Stimulated activated CD8-positive, alpha-beta memory T cell treated with anti-CD3 and anti-CD28 coated beads, Interleukin-4, amount 100 ng/mL, for 24 hours (primary cell): ENCODE data around the gene BUB1B.
"Not testable (repeated sequence)": the region's sequence is repeated elsewhere in the genome, so short reads cannot be mapped to it uniquely, and the experiment has no call there.

Experiments used
- DNase-seq: peaks from one replicate; pipeline ENCODE4 v3.0.0-alpha.2; 2020; ENCODE audit warnings: low read depth

The BUB1B gene, protein sequence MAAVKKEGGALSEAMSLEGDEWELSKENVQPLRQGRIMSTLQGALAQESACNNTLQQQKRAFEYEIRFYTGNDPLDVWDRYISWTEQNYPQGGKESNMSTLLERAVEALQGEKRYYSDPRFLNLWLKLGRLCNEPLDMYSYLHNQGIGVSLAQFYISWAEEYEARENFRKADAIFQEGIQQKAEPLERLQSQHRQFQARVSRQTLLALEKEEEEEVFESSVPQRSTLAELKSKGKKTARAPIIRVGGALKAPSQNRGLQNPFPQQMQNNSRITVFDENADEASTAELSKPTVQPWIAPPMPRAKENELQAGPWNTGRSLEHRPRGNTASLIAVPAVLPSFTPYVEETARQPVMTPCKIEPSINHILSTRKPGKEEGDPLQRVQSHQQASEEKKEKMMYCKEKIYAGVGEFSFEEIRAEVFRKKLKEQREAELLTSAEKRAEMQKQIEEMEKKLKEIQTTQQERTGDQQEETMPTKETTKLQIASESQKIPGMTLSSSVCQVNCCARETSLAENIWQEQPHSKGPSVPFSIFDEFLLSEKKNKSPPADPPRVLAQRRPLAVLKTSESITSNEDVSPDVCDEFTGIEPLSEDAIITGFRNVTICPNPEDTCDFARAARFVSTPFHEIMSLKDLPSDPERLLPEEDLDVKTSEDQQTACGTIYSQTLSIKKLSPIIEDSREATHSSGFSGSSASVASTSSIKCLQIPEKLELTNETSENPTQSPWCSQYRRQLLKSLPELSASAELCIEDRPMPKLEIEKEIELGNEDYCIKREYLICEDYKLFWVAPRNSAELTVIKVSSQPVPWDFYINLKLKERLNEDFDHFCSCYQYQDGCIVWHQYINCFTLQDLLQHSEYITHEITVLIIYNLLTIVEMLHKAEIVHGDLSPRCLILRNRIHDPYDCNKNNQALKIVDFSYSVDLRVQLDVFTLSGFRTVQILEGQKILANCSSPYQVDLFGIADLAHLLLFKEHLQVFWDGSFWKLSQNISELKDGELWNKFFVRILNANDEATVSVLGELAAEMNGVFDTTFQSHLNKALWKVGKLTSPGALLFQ

DNA sequence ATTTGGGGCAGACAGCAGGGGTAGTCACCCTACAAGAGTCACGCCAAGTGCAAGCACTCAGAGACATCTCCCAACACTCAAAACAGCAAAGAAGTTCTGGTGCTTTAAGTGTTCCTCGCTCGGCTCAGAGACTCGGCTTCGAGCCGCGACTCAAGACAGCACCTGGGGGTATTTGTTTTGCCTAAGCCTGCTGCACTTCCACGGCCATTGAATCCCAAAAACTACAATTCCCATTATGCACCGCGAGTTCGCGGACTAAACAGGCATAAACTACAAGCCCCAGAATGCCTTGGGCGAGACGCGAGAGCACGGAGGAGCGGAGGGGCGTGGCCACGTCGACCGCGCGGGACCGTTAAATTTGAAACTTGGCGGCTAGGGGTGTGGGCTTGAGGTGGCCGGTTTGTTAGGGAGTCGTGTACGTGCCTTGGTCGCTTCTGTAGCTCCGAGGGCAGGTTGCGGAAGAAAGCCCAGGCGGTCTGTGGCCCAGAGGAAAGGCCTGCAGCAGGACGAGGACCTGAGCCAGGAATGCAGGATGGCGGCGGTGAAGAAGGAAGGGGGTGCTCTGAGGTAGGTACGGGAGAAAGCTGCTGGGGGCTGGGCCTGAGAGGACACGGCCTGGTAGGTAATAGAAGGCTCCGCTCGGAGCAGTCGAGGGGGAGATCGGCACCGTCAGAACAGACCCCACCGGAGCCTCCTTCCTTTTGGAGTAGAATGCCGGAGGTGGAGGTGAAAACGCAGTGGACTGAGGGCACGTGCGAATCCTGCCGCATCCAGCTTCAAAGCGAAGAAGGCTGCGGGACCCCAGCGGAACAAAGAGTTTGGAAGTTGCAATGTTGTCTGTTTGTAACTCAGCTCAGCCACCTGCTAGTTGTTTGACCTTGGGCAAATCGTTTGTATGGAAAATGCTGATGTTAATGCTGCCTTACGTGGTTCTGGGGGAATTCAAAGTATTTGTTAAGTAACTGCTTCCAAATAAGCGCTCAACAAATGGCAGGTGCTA is at the start of gene BUB1B:
Gene BUB1B (plus strand): TSS at position 381 of the 1,000 bp plus-strand sequence. CDS start 152 bp downstream, at position 533.
- DNase-seq, result peak; percentile 86

DNA sequence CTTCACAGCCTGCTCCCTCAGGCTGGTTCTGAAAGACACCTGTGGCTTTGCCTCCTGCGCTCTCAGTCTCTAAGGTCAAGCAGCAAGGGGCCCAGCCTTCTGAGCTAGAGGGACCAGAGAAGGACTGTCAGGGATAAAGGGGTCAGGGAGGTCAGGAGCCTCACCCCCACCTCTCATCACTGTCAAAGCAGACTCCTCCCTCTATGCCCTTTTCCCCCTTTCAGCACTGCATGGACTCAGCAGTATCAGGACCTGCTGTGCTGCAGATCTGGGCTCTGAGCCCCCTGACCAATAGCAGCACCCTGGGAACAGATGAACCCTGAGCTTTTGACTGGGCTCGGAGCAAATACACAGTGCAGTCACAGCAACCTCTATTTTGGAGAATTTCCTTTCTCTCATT is 49.0 kb upstream of the BUB1B start:
- DNase-seq, result no peak

DNA sequence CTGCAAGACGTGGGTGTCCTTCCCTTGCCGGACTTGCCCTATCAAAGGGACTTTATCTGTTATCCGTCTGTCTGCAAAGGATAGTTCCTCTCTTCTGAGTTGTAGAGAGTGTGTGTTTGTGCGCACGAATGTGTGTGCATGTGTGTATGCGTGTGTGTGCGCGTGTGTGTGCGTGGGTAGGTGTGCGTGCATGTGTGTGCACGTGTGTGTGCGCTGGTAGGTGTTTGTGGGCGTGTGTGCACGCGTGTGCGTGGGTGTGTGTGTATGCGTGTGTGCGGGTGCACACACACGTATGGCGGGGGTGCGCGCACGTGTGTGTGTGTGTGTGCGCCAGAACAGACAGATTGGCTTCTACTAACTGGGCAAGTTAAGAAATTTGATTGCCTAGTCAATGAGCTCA is 48.1 kb upstream of the BUB1B start:
- DNase-seq, result no peak

DNA sequence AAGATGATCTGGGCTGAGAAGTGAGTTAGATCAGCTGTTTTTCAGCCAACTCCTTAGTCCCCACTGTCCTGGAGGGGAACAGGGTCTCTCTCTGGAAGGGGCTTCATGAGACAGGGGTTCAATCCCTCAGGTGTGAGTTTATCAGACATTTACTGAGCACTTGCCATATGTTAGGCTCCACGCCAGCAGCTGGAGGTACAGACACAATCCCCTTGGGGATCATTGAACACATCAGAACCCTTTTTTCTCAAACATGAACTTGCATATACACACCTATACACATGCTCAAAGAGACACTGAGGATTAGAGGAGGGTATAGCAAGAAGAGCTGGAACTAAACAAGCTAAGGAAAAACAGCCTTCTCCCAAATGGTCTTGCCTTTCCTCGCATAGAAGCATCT is 46.7 kb upstream of the BUB1B start:
- no peak for DNase-seq

DNA sequence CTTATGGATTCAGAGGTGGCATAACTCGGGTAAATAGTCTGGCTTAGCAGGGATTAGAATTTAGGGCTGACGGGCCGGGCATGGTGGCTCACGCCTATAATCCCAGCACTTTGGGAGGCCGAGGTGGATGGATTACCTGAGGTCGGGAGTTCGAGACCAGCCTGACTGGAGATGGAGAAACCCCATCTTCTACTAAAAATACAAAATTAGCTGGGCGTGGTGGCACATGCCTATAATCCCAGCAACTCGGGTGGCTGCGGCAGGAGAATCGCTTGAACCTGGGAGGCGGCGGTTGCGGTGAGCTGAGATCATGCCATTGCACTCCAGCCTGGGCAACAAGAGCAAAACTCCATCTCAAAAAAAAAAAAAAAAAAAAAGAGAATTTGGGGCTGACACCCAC is 45.8 kb upstream of the BUB1B start:
- DNase-seq, result not testable (repeated sequence)

DNA sequence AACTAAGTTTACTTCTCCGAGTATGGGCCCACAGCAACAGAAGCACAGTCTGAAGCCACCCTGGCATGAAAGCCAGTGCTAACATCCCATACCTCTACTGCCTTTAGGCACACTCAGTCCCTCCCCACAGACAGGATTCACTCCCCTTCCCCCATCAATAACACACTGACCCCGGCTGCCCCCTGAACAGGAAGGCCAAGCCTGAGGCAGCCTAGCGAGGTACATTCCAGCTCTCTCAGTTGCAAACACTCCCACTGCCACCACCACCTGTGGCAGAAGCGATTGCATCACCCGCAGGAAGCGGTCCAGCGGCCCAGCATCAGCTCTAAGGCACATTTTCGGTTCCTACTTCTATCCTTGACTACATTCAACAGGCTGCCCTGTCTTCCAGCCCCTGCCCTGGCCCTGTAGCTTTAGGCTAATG is 45.2 kb upstream of the BUB1B start:
- DNase-seq, result no peak

DNA sequence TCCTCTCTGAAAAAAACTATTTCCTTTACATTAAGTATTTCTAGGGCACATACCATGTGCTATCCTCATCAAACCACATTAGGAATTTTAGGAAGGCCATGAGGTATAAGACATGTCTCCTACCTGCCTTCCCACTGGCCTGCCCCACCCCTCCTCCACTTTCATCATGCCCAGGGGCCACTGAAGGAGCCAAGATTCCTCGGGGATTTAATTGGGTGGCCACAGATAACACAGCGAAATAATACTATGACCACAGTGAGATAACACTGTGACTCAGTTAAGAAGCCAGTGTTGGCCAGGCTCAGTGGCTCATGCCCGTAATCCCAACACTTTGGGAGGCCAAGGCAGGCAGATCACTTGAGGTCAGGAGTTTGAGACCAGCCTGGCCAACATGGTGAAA is 42.4 kb upstream of the BUB1B start:
- DNase-seq, result no peak

DNA sequence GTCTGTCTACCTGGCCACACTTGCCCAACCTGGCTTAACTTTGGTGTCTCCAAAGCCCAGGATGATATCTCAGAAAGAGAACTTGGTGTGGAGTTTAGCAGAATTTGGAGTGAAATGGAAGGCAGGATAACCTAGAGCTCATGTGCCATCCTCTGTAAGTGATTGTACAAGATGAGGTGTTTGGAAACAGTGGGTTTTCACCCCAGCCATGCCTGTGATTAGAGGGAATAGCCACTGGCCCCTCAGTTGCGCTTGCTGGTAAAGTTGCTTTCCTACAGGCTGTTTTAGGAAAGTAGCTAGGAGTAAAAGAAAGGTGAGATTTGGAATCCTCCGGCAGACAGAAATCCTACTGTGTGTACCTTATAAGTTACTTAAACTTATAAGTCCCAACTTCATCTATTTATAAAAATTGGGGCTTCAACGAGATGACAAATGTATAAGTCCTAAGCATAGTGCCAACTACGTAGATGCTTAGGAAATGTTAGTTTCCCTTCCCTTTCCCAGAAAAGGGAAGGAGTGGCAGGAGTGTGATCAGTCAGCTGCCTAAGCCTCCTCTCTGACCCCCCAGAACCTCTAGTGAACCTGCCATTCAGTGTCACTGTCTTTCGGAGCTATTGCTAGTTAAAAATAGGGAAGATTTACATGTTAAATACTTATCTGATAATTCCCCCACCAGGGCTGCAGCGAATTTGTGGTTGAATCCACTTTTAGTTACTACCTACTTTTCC is 38.8 kb upstream of the BUB1B start:
- DNase-seq, result no peak

DNA sequence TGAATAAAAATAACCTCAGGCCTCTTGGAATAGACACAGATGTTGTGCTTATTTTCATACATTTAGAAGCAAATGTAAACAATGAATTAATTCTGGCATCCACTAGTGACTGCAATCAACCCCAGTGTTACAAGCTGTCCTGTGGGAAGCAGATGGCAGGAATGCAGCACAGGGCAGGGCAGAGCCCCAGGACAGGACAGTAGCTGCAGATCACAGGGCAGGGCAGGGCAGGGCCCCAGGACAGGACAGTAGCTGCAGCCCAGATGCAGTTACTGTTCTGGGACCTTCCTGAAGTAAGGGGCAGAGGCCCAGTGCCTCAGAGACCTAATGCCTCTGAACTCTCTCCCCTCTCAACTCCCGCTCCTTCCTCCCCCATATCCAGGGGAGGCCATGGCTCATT is 37.9 kb upstream of the BUB1B start:
- not testable (repeated sequence) for DNase-seq

DNA sequence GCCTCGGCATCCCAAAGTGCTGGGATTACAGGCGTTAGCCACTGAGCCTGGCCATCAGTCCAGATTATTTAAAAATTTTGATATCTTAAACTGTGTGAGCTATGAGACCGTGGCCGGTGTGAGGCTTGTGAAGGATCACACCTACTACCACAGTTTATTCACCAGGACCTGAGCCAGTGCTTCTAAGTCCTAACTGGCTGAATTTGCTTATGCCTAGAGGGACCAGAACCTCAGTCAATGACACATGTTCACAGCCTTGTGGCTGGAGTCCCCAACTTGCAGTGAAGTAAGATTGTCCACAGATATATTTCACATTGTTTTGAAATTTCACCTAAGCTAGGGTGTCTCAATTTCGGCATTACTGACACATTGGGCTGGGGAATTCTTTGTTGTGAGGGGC is 37.0 kb upstream of the BUB1B start:
- DNase-seq, result not testable (repeated sequence)

DNA sequence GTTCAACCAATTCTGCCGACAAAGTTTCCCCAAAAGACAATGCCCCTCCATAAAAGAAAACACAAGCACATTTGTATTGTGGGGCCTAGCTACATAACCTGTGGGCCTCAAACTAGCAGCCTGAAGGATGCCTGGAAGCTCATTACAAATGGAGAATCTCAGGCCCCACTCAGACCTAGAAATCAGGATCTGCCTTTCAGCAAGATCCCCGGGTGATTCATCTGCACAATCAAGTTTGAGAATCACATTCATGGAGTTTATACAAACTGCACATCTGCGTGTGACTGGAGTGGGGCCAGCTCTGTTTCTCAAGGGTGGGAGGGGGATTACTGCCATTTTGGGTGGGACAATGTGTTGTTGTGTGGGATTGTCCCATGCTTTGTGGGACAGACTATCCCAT is 36.5 kb upstream of the BUB1B start:
- not testable (repeated sequence) for DNase-seq

DNA sequence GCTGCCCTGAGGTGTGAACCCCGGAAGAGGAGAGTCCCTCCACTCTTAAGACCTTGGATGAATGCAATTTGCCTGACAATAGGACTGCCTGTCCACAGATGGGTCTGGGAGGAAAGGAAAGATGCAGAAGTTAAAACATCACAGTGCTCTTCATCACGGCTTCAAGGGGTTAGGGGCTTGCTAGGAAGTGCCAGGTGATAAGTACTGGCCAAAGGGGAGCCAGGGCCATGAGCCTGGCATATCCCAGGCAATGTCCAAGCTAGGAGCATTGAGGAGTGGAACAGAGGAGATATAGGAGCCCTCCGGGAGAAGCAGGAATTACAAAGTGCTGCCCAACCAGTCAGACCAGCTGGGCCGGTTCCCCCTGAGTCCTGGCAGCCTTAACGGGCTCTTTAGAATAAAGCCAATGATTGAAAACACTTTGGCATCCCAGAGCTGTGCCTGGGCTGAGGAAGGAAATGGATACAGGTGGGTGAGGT is 36.0 kb upstream of the BUB1B start:
- not testable (repeated sequence) for DNase-seq

DNA sequence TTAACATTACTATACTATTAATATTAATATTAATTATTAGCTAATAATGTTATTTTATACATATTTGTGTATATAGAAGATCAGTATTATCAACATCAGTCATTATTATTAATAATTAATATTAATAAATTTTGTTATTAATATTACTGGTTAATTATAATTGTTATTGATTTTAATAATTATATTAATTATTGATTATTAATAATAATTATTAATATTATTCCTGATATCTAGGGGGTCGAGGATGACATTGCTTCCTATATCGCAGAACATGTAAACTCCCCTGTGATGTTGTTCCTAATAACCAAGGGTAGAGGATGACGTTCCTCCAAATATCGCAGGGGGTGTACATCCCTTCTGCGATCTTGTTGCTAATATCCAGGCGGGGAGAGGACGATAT is 34.9 kb upstream of the BUB1B start:
- DNase-seq, result no peak

DNA sequence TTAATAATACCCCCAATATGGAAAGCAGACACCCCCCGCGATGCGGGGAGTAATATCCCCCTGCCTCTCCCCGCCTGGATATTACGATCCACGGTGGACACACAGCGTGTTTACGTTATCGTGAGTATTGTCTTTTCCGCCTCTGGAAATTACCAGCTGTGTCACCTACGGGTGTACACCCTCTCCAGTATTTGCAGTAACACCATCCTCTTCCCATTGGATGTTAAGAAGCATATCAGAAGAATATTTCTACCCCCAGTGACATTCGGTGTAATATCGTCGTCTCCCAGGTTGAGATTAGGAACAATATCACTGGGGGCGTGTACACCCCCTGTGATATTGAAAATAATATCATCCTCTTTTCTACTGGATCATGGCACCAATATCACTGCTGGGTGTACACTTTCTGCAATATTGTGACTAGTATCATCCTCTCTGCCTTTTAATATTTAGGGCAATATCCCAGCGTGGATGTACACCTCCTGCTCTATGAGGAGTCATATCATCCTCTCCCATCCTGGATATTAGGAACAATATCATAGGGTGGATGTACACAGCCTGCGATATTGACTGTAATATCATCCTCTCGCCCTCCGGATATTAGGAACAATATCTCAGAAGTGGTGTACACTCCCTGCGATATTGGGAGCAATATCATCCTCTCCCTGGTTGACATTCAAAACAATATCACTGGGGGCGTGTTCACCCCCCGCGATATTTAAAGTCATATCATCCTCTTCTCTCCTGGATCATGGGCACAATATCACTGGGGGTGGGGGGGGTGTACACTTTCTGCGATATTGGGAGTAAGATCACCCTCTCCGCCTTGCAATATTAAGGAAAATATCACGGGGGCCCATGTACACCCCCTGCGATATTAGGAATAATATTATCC is 31.9 kb upstream of the BUB1B start:
- DNase-seq, result no peak

DNA sequence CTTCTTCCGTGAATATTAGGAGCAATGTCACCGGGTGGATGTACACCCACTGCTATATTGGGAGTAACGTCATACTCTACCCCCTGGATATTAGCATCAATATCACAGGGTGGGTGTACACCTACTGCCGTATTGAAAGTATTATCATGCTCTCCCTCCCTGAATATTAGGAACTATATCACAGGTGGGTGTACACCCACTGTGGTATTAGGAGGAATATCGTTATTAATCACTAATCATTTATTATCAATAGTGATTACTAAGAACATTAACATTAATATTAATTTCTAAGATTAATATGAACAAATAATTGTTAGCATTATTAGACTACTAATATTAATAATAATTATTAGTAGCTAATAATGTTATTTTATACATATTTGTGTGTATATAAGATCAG is 30.8 kb upstream of the BUB1B start:
- DNase-seq, result no peak

DNA sequence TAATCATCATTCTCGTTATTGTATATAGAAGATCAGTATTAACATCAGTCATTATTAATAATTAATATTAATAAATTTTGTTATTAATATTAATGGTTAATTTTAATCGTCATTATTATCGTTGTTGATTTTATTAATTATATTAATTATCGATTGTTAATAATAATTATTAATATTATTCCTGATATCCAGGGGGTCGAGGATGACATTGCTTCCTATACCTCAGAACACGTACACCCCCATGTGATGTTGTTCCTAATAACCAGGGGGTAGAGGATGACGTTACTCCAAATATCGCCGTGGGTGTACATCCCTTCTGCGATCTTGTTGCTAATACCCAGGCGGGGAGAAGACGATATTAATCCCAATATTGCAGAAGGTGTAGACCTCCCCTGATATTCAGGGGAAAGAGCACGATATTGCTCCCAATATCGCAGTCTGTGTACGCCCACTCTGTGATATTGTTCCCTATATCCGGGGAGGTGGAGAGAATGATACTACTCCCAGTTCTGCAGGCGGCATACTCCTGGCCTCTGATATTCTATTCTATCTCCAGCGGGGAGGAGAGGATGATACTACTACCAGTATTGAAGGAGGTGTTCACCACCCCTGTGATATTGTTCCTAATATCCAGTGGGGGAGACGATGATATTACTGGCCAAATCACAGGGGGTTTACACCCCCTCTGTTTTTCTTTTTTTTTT is 29.9 kb upstream of the BUB1B start:
- no peak for DNase-seq

DNA sequence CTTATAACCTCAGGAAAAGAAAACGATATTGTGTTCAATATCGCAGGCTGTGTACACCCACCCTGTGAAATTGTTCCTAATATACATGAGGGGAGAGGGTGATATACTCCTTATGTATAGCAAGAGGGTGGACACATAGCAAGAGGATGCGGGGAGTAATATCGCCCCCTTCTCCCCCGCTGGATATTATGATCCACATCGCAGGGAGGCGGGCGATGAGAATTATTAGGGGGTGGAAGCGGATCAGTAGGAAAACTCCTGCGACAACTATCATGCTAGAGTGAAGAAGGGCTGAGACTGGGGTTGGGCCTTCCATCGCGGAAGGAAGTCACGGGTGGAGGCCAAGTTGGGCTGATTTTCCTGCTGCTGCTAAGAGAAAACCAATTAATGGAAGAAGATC is 27.3 kb upstream of the BUB1B start:
- DNase-seq, result no peak

DNA sequence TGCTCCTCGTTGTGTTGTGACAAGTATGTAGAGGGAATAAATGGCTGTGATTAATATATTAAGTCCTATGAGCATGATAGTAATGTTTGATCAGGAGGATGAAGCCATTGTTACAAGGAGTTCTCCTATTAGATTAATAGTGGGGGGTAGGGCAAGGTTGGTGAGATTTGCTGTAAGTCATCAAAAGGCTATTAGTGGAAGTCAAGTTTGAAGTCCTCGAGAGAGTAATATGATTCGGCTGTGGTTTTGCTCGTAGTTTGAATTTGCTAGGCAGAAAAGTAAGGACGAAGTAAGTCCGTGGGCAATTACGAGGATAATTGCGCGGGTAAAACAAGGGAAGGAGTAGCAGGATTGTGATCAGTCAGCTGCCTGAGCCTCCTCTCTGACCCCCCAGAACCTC is 26.0 kb upstream of the BUB1B start:
- no peak for DNase-seq

DNA sequence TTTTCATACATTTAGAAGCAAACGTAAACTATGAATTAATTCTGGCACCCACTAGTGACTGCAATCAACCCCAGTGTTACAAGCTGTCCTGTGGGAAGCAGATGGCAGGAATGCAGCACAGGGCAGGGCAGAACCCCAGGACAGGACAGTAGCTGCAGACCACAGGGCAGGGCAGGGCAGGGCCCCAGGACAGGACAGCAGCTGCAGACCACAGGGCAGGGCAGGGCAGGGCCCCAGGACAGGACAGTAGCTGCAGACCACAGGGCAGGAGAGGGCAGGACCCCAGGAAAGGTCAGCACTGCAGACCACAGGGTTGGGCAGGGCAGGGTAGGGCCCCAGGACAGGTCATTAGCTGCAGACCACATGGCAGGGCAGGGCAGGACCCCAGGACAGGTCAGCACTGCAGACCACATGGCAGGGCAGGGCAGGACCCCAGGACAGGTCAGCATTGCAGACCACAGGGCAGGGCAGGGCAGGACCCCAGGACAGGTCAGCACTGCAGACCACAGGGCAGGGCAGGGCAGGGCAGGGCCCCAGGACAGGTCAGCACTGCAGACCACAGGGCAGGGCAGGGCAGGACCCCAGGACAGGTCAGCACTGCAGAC is 24.9 kb upstream of the BUB1B start:
- DNase-seq, result not testable (repeated sequence)
